Suppressor macrophage treated with lipopolysaccharide for 4 hours (primary cell): ENCODE data around the gene ZSCAN20.

Source experiments
- DNase-seq: peaks from one replicate; pipeline ENCODE4 v3.0.0-alpha.2; 2020

Gene ZSCAN20

GRCh38 chr1:33472269-33472980 lies at the start of gene ZSCAN20:
TSS of gene ZSCAN20 (plus strand) at chr1:33472645. CDS start at chr1:33479289, 6,644 bp downstream.
- peak; percentile 96 for DNase-seq

DNA sequence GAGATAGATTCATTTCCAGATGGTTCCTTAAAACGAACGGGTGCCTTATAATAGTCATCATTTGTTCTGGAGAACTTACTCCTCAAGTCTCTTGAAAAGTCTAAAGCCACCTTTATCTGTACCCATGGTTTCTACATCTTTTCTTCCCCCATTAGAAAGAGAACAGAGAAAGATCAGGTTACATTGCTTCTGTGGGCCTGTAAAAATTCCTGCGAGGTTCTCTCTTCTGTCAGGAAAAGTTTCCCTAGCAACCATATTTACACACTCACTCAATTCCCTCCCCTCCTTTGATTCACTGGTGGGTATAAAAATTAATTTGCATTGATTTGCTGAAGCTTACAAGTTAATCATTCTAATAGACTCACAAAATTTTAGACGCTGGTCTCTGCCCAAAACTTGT lies 48.2 kb upstream of the ZSCAN20 start:
- no peak for DNase-seq

GRCh38 chr1:33424610-33425009 lies 47.8 kb upstream of the ZSCAN20 start:
- no peak for DNase-seq

DNA sequence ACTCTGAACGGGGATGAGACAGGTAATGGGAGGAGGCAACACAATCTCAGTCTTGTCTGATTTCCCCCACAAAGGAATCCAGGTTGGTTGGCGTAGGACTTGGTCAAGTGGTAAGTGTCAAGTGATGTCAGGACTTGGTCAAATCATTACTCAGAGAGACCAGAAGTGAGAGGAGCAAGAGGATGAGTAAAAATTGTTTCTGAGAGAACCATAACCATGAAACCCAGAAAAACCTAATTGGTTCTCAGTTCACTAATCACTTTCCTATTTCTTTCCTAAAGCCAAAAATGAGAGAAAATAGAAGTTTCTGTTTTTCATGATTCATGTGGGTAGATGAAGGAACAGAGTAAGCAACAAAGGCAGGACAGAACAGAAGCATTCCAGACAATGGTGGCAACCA lies 46.5 kb upstream of the ZSCAN20 start:
- DNase-seq = no peak

GRCh38 chr1:33426916-33427315 lies 45.5 kb upstream of the ZSCAN20 start:
- DNase-seq = no peak

- no peak for DNase-seq
Measured at GRCh38 chr1:33428661-33429060, 43.8 kb upstream of the ZSCAN20 start.

GRCh38 chr1:33429332-33429731 lies 43.1 kb upstream of the ZSCAN20 start:
- DNase-seq = no peak

GRCh38 chr1:33429856-33430691 lies 42.4 kb upstream of the ZSCAN20 start:
- DNase-seq = no peak

DNA sequence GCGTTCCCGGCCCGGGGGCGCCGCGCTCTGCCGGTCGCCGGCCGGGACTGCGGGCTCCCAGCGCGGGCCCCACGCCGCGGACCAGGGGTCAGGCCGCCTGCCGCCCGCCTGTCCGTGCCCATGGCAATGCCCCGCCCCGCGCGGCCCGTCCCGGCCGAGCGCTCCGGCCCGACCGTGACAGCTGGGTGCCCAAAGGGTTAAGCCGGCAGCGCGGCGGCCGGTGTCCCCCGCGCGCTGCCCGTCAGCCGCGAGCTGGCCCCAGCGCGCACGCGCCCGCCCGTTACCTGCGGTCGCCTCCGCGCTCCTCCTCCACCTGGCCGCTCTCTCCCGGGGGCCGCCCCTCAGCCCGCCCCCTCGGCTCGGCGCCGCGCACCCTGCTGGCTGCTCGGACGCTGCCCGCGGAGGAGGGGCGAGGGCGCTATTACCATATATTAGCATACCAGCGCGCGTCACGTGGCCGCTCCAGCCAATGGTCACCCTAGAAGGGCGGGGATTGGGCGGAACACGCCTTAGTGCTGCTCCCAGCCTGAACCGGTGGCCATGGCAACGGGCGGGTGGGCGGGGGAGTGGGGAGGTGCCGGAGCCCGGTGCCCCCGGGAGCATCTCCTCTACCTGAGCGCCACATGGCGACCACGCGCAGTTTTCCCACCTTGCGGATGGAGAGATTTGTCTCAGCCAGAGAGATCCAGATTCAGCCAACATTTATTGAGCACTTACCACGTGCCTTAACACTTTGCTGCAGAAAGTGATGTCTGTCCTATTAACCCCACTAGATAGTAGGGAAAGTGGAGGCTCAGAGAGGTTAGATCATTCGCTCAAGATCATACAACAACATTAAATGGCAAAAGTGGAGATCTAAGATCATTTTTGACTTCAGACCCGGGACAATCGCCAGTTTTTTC lies 41.5 kb upstream of the ZSCAN20 start, which contains the start of gene PHC2:
Gene PHC2, minus strand, starts transcription at position 404 of the 902 bp plus-strand sequence. CDS start 55,556 bp downstream, outside the sequence.
- DNase-seq = peak; percentile 97

- DNase-seq = peak; percentile 99
Measured at GRCh38 chr1:33433509-33434362, 38.7 kb upstream of the ZSCAN20 start.

GRCh38 chr1:33434363-33434750 lies 38.1 kb upstream of the ZSCAN20 start:
- no peak for DNase-seq

GRCh38 chr1:33435096-33435820 lies 37.2 kb upstream of the ZSCAN20 start:
- peak; percentile 51 for DNase-seq

DNA sequence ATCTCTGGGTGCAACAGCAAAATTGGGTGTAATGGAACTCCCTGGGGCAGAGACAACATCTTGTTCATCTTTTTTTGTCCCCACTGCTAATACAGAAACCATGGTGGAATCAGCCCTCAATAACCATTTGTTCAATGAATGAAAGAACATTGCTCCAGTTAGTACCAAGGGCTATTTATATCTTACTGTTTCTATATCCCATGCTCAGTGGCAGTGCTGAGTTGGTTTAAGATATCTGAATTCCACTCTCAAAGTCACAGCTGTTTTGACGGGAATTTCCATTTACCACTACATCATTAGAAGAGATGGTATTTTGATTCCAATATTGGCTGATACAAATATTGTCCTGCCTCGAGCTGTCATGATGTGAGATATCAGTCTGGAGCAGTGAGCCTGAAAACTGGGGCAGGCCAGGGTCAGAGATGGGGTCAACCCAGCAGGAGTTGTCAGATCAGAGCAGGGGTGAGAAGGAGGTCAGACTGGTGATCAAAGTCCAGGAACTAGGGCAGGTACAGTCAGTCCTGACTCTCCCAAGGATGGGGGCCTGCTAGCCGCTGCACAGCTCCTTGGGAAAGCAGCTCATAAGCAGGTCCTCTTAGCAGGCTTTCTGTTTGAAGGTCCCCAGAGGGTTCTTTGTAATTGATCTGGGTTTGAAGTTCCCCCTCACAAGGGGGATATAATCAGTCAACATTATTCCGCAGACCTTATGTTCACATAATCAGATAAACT lies 35.7 kb upstream of the ZSCAN20 start:
- no peak for DNase-seq

GRCh38 chr1:33438364-33439160 lies 33.9 kb upstream of the ZSCAN20 start:
- DNase-seq = no peak

DNA sequence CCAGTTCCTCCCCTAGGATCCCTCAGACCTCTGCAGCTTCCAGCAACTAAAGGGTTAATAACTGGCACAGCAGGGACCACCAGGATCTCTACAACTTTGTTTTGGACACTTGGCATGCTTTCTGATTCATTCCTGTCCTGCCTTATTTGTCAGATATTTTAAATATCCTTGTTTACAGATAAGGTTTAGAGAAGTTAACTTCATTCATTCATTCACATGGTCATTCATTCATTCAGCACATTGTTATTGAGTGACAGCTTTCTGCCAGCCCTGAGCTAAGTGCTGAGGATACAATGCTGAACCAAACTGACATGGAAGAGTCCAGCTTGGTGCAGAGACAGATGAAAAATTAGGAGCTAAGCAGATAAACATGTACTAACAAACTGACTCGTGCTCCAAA lies 32.8 kb upstream of the ZSCAN20 start:
- no peak for DNase-seq

GRCh38 chr1:33441088-33441745 lies 31.2 kb upstream of the ZSCAN20 start:
- no peak for DNase-seq

- no peak for DNase-seq
Measured at GRCh38 chr1:33442141-33442540, 30.3 kb upstream of the ZSCAN20 start.

DNA sequence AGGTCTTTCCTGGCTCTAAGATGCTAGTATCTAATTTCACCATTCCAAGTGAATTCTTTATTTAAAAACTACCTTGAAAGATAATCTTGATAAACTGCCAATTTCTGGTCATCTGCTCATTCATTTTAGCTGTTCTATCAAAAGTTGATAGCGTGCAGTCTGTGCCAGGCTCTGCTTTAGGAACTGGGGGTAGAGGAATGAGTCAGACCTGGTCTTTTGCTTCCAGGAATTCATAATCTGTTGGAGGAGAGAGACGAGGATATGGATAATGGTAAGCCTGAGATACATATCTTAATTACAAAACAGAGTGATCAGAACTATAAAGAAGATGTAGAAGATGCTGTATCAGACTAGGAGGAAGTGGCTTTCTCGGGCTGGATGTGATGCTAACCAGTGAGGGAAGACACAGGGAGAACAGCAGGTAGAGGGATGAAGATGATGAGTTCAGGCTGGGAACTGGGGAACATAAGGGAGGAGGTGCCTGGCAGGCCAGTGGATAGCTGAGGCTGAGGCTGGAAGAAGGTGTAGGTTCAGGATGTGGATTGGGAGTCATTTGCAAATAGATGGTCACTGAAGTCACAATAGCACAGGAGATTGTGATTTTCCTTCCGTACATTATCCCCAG lies 29.3 kb upstream of the ZSCAN20 start:
- no peak for DNase-seq

DNA sequence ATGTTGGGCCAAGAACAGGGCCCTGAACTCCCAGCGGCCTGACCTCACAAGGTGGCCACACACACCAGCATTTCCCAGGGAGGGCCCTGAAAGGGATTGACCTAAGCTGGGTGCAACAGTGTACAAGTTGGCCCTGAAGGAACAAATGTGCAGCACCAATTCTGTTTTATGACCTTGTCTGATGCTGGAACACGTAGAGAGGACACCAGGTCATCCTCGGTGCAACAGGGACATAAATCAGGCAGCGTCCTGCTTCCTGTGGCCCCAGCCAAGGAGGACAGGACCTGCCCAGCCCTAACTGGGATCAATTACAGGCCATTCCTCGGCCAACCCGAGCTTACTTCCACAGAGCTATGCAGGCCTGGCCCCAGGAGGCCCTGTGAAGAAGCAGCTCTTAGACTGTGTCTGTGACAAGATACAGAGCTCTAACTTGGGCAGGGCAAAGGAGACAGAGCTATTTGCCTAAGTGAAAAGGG lies 28.7 kb upstream of the ZSCAN20 start:
- no peak for DNase-seq
